ENCODE results near the gene ADGRF4. TPM values are rescaled to one million over a fixed set of nuclear protein-coding genes. Genes with fewer than 3 reads are reported as not detected.
"Not testable (repeated sequence)": the region's sequence is repeated elsewhere in the genome, so short reads cannot be mapped to it uniquely, and the experiment has no call there.

ADGRF4 gene
- polyA plus RNA-seq, 1 donor, result 1.2 TPM

DNA sequence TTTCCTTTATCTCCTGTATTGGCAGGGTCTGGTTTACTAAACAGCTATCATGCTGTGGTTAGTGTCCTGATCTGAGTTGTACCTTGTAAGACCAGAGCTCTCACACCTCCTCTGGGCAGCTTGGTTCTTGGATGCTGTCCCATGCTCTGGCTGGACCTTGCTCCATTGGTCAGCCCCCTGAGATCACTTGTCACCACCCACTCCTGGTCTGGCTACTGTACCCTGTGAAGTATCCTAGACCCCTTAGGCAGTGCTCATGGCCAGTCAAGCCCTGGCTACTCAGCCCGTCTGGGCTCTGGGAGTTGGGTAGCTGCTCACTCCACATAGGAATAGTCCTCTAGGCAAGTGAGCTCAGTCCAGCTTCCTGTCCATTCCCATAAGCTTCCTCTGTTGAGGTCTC is 31.1 kb downstream of the ADGRF4 start:
- no peaks in the 10 kb centered on the region for H3K9me3 ChIP-seq (ENCODE audit: control insufficient read depth, low read depth, low read length)
- no peaks in the 10 kb centered on the region for H3K27me3 ChIP-seq (ENCODE audit: control insufficient read depth, insufficient read depth, low read length)
- H3K36me3 ChIP-seq (ENCODE audit: control insufficient read depth, insufficient read depth, low read length), result no peaks in the 10 kb centered on the region
- peak overlapping the region; percentile 3 for H3K27ac ChIP-seq (ENCODE audit: low read length)
- peaks cover 12% of the 10 kb centered on the region for H3K4me1 ChIP-seq (ENCODE audit: control insufficient read depth, insufficient read depth, low read length)
- DNase-seq, result no peak
- no peak overlapping the region for H3K4me3 ChIP-seq (ENCODE audit: low read length)
- no CpG with 5 or more reads among the region's 1 CpG for WGBS (ENCODE audit: insufficient coverage, low lambda C conversion rate)

GRCh38 chr6:47733879-47734558 is 35.6 kb downstream of the ADGRF4 start:
- H3K4me1 ChIP-seq (ENCODE audit: control insufficient read depth, insufficient read depth, low read length), result peaks cover 7% of the 10 kb centered on the region
- H3K27ac ChIP-seq (ENCODE audit: low read length), result no peak overlapping the region
- no peaks in the 10 kb centered on the region for H3K27me3 ChIP-seq (ENCODE audit: control insufficient read depth, insufficient read depth, low read length)
- H3K9me3 ChIP-seq (ENCODE audit: control insufficient read depth, low read depth, low read length), result no peaks in the 10 kb centered on the region
- H3K4me3 ChIP-seq (ENCODE audit: low read length), result no peak overlapping the region
- WGBS (ENCODE audit: insufficient coverage, low lambda C conversion rate), result 20% methylated on average over 1 of the region's 2 CpGs
- DNase-seq, result peak; percentile 23 to 26
- H3K36me3 ChIP-seq (ENCODE audit: control insufficient read depth, insufficient read depth, low read length), result no peaks in the 10 kb centered on the region

GRCh38 chr6:47734831-47735481 is 36.6 kb downstream of the ADGRF4 start:
- DNase-seq, result no peak
- Histone ChIP-seq H3K4me3 (ENCODE audit: low read length) (no peak overlapping the region), H3K27ac (ENCODE audit: low read length) (no peak overlapping the region), H3K36me3 (ENCODE audit: control insufficient read depth, insufficient read depth, low read length) (no peaks in the 10 kb centered on the region), H3K9me3 (ENCODE audit: control insufficient read depth, low read depth, low read length) (no peaks in the 10 kb centered on the region), H3K4me1 (ENCODE audit: control insufficient read depth, insufficient read depth, low read length) (no peaks in the 10 kb centered on the region), H3K27me3 (ENCODE audit: control insufficient read depth, insufficient read depth, low read length) (no peaks in the 10 kb centered on the region)
- 13% methylated on average over 1 of the region's 4 CpGs for WGBS (ENCODE audit: insufficient coverage, low lambda C conversion rate)

DNA sequence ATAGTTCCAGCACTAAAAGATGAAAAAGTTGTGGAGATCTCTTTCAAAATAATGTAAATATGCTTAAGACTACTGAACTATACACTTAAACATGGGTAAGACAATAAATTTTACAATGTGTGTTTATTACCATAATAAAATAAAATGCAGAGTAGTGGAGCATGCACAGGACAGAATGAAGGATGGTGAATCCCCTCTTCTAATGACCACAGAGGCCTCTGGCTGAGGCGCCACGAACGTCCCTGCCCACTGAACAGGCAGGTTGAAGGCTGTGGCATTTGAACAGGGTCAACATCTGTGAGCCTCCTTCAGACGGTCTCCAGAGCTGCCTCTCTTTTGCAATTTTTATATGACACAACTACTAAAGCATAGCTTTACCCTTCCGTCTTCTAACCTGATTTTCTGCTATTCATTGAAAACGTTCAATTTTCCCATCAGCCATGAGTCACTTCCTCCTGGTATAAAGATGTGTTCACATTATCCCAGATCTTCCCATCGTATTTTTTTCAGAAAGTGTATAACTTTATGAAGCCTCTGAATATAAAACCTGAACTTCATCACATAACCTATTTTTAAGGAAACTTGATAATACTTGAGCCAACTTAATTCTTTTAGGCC is 37.8 kb downstream of the ADGRF4 start:
- H3K36me3 ChIP-seq (ENCODE audit: control insufficient read depth, insufficient read depth, low read length), result no peaks in the 10 kb centered on the region
- no peaks in the 10 kb centered on the region for H3K9me3 ChIP-seq (ENCODE audit: control insufficient read depth, low read depth, low read length)
- no peak overlapping the region for H3K4me3 ChIP-seq (ENCODE audit: low read length)
- DNase-seq, result peak in 1 of 2 donors; percentile 6
- 61% methylated on average over 3 of the region's 7 CpGs for WGBS (ENCODE audit: insufficient coverage, low lambda C conversion rate)
- no peaks in the 10 kb centered on the region for H3K27me3 ChIP-seq (ENCODE audit: control insufficient read depth, insufficient read depth, low read length)
- H3K4me1 ChIP-seq (ENCODE audit: control insufficient read depth, insufficient read depth, low read length), result no peaks in the 10 kb centered on the region
- H3K27ac ChIP-seq (ENCODE audit: low read length), result no peak overlapping the region

DNA sequence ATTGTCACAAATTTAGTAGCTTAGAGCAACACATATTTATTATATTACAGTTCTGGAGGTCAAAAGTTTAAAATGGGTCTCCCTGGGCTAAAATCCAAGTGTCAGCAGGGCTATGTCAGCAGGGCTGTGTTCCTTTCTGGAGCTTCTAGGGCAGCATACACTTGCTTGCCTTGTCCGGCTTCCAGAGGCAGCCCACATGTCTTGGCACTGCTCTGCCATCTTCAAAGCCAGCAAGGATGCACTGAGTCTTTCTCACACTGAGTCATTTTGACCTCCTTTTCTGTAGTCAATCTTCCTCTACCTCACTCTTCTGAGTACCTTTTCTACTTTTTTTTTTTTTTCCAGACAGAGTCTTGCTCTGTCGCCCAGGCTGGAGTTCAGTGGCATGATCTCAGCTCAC is 39.0 kb downstream of the ADGRF4 start:
- H3K27ac ChIP-seq (ENCODE audit: low read length), result no peak overlapping the region
- WGBS (ENCODE audit: insufficient coverage, low lambda C conversion rate), result no CpG with 5 or more reads among the region's 2 CpGs
- H3K9me3 ChIP-seq (ENCODE audit: control insufficient read depth, low read depth, low read length), result no peaks in the 10 kb centered on the region
- no peaks in the 10 kb centered on the region for H3K4me1 ChIP-seq (ENCODE audit: control insufficient read depth, insufficient read depth, low read length)
- H3K27me3 ChIP-seq (ENCODE audit: control insufficient read depth, insufficient read depth, low read length), result no peaks in the 10 kb centered on the region
- H3K4me3 ChIP-seq (ENCODE audit: low read length), result no peak overlapping the region
- H3K36me3 ChIP-seq (ENCODE audit: control insufficient read depth, insufficient read depth, low read length), result no peaks in the 10 kb centered on the region
- DNase-seq, result no peak

DNA sequence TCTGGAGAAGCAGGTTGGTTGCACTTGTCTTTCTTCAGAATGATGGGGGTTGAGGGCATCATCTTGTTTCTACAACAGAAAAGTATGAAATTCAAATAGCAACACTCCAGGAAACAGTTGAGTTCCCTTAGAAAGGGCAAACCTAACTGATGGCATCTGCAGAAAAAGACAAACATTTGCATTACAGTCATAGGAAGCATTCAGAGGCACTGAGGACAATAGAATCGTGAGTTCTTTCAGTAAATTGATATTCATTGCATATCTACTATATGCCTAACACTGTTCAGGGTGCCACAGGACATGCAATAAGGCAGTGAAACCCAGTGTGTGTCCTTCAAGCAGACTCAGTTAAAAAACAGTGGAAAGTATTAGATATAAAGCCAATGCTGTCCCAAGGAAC is 42.3 kb downstream of the ADGRF4 start:
- Histone ChIP-seq H3K4me3 (ENCODE audit: low read length) (no peak overlapping the region), H3K36me3 (ENCODE audit: control insufficient read depth, insufficient read depth, low read length) (no peaks in the 10 kb centered on the region), H3K4me1 (ENCODE audit: control insufficient read depth, insufficient read depth, low read length) (no peaks in the 10 kb centered on the region), H3K9me3 (ENCODE audit: control insufficient read depth, low read depth, low read length) (no peaks in the 10 kb centered on the region), H3K27me3 (ENCODE audit: control insufficient read depth, insufficient read depth, low read length) (no peaks in the 10 kb centered on the region), H3K27ac (ENCODE audit: low read length) (no peak overlapping the region)
- no peak for DNase-seq
- no CpG with 5 or more reads among the region's 1 CpG for WGBS (ENCODE audit: insufficient coverage, low lambda C conversion rate)

DNA sequence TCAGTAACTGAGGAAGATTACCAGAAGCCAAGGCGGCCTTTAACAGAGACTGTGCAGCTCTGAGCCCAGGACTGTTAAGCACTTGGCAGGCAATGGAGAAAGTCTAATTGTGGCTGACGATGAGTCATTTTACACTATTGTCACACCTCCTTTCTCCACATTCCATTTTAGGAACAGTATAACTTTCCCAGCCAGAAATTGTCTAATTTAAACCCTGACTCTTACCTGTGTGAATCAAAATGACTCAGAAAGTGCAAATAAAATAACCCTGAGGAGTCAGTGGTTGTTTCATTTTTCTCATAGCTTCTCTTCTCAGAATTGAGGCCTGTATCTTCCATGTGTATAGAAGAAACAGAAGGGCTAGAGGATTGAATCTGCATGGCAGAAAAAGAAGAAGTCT is 43.4 kb downstream of the ADGRF4 start:
- Histone ChIP-seq H3K27me3 (ENCODE audit: control insufficient read depth, insufficient read depth, low read length) (no peaks in the 10 kb centered on the region), H3K9me3 (ENCODE audit: control insufficient read depth, low read depth, low read length) (no peaks in the 10 kb centered on the region), H3K4me1 (ENCODE audit: control insufficient read depth, insufficient read depth, low read length) (no peaks in the 10 kb centered on the region), H3K4me3 (ENCODE audit: low read length) (no peak overlapping the region), H3K27ac (ENCODE audit: low read length) (no peak overlapping the region), H3K36me3 (ENCODE audit: control insufficient read depth, insufficient read depth, low read length) (no peaks in the 10 kb centered on the region)
- WGBS (ENCODE audit: insufficient coverage, low lambda C conversion rate), result no CpG with 5 or more reads among the region's 2 CpGs
- DNase-seq, result no peak

DNA sequence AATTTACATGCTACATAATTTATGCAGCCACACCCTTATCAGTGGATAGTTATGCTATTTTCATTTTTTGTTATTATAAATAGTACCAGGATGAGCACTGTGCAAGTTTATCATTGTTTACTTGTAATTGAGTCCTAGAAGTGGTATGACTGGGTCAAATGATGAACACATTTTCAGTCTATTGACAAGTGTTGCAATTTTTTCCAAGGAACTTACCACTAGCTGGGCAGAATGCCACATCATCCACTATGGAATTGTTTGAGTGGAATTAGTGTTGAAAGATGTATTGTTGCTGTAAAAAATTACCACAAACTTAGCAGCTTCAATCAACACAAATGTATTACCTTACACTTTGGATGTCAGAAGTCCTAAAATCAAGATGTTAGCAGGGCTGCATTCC is 45.4 kb downstream of the ADGRF4 start:
- DNase-seq, result no peak
- Histone ChIP-seq H3K4me1 (ENCODE audit: control insufficient read depth, insufficient read depth, low read length) (no peaks in the 10 kb centered on the region), H3K4me3 (ENCODE audit: low read length) (no peak overlapping the region), H3K27me3 (ENCODE audit: control insufficient read depth, insufficient read depth, low read length) (no peaks in the 10 kb centered on the region), H3K27ac (ENCODE audit: low read length) (no peak overlapping the region), H3K36me3 (ENCODE audit: control insufficient read depth, insufficient read depth, low read length) (no peaks in the 10 kb centered on the region), H3K9me3 (ENCODE audit: control insufficient read depth, low read depth, low read length) (no peaks in the 10 kb centered on the region)

DNA sequence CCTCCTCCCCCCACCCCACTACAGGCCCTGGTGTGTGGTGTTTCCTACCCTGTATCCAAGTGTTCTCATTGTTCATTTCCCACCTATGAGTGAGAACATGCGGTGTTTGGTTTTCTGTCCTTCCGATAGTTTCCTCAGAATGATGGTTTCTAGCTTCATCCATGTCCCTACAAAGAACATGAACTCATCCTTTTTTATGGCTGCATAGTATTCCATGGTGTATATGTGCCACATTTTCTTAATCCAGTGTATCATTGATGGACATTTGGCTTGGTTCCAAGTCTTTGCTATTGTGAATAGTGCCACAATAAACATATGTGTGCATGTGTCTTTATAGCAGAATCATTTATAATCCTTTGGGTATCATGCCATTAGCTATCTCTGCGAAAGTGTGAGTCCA is 46.9 kb downstream of the ADGRF4 start:
- not testable (repeated sequence) for H3K4me3 ChIP-seq (ENCODE audit: low read length); H3K27me3 ChIP-seq (ENCODE audit: control insufficient read depth, insufficient read depth, low read length); H3K9me3 ChIP-seq (ENCODE audit: control insufficient read depth, low read depth, low read length); H3K27ac ChIP-seq (ENCODE audit: low read length); H3K36me3 ChIP-seq (ENCODE audit: control insufficient read depth, insufficient read depth, low read length); H3K4me1 ChIP-seq (ENCODE audit: control insufficient read depth, insufficient read depth, low read length); DNase-seq
- WGBS (ENCODE audit: insufficient coverage, low lambda C conversion rate), result no CpG with 5 or more reads among the region's 3 CpGs

DNA sequence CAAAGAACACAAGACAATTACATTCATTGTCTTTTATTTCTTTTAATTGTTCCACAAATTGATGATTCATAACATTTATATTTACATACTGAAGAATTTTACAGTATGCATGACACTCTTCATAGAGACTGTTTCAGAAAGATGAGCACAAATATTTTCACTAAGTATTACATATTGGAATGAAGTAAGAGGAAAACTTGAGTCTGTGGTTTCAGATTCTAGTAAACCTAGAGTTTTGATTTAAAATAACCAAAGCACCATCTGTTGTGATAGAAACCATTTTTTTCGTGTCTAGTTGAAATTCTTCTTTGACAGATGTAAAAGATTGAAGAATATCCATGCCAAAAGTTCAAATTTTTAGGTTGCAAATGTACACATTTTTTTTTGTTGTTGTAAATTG is 51.4 kb downstream of the ADGRF4 start:
- Histone ChIP-seq H3K36me3 (ENCODE audit: control insufficient read depth, insufficient read depth, low read length) (no peaks in the 10 kb centered on the region), H3K4me1 (ENCODE audit: control insufficient read depth, insufficient read depth, low read length) (no peaks in the 10 kb centered on the region), H3K4me3 (ENCODE audit: low read length) (no peak overlapping the region), H3K27me3 (ENCODE audit: control insufficient read depth, insufficient read depth, low read length) (no peaks in the 10 kb centered on the region), H3K9me3 (ENCODE audit: control insufficient read depth, low read depth, low read length) (no peaks in the 10 kb centered on the region), H3K27ac (ENCODE audit: low read length) (no peak overlapping the region)
- WGBS (ENCODE audit: insufficient coverage, low lambda C conversion rate), result 60% methylated on average over 1 of the region's 1 CpG
- DNase-seq, result no peak

GRCh38 chr6:47752801-47753200 is 54.4 kb downstream of the ADGRF4 start:
- no peaks in the 10 kb centered on the region for H3K4me1 ChIP-seq (ENCODE audit: control insufficient read depth, insufficient read depth, low read length)
- H3K27me3 ChIP-seq (ENCODE audit: control insufficient read depth, insufficient read depth, low read length), result no peaks in the 10 kb centered on the region
- no peaks in the 10 kb centered on the region for H3K9me3 ChIP-seq (ENCODE audit: control insufficient read depth, low read depth, low read length)
- WGBS (ENCODE audit: insufficient coverage, low lambda C conversion rate), result no CpG with 5 or more reads among the region's 1 CpG
- H3K4me3 ChIP-seq (ENCODE audit: low read length), result no peak overlapping the region
- no peak overlapping the region for H3K27ac ChIP-seq (ENCODE audit: low read length)
- DNase-seq, result no peak
- H3K36me3 ChIP-seq (ENCODE audit: control insufficient read depth, insufficient read depth, low read length), result no peaks in the 10 kb centered on the region

Measured in large intestine (tissue), 3 donors.